OCI-LY1 (cell line): ENCODE data around the gene GNPTAB.
A peak's percentile ranks its signal among the peaks of the same experiment; 100 is the strongest.

Source experiments
- H2AFZ ChIP-seq: fragments of 200-600 bp; sonication (generic), shearing (Covaris generic); 2 replicates; pipeline ENCODE4 v1.6.0; 2014; ENCODE audit warnings: antibody characterized with exemption, mild to moderate bottlenecking, low read length
- H3F3A ChIP-seq: fragments of 200-600 bp; sonication (generic), shearing (Covaris generic); 2 replicates; pipeline ENCODE4 v1.6.0; 2014; ENCODE audit warnings: mild to moderate bottlenecking, antibody characterized with exemption, low read length, moderate library complexity; ENCODE audit not compliant: insufficient read depth
- H3K27ac ChIP-seq: fragments of 200-600 bp; sonication (generic); 2 replicates; pipeline ENCODE4 v1.5.1; 2014; ENCODE audit warnings: low read length, mixed run types, mild to moderate bottlenecking, low read depth; ENCODE audit not compliant: poor library complexity, severe bottlenecking
- H3K27me3 ChIP-seq: fragments of 200-600 bp; sonication (generic); 2 replicates; pipeline ENCODE4 v1.6.0; 2014; ENCODE audit warnings: antibody characterized with exemption, mild to moderate bottlenecking, low read length, moderate library complexity; ENCODE audit not compliant: insufficient read depth
- H3K36me3 ChIP-seq: fragments of 200-600 bp; sonication (generic); 2 replicates; pipeline ENCODE4 v1.6.1; 2014; ENCODE audit warnings: mild to moderate bottlenecking, antibody characterized with exemption, low read length, moderate library complexity, mixed read lengths; ENCODE audit not compliant: insufficient read depth
- H3K4me1 ChIP-seq: fragments of 200-600 bp; sonication (generic); 2 replicates; pipeline ENCODE4 v1.5.1; 2014; ENCODE audit warnings: mild to moderate bottlenecking, low read length, moderate library complexity; ENCODE audit not compliant: insufficient read depth, severe bottlenecking
- H3K4me2 ChIP-seq: fragments of 200-600 bp; sonication (generic), shearing (Covaris generic); 2 replicates; pipeline ENCODE4 v1.6.1; 2014; ENCODE audit warnings: low read length
- H3K4me3 ChIP-seq: fragments of 200-600 bp; sonication (generic); 2 replicates; pipeline ENCODE4 v1.5.1; 2014; ENCODE audit warnings: low read length, low read depth, mild to moderate bottlenecking, mixed read lengths; ENCODE audit not compliant: poor library complexity, severe bottlenecking
- H3K79me2 ChIP-seq: fragments of 200-600 bp; shearing (Covaris generic); 2 replicates; pipeline ENCODE4 v1.6.1; 2016; ENCODE audit warnings: mixed run types, low read length, mixed read lengths; ENCODE audit not compliant: insufficient read depth
- H3K9ac ChIP-seq: fragments of 200-600 bp; sonication (generic), shearing (Covaris generic); 2 replicates; pipeline ENCODE4 v1.6.1; 2014; ENCODE audit warnings: mild to moderate bottlenecking, low read length, mixed read lengths
- H3K9me2 ChIP-seq: fragments of 200-600 bp; sonication (generic), shearing (Covaris generic); 2 replicates; pipeline ENCODE4 v1.6.1; 2014; ENCODE audit warnings: low read depth, mild to moderate bottlenecking, low read length, mixed read lengths
- H3K9me3 ChIP-seq: fragments of 200-600 bp; shearing (Covaris generic); 2 replicates; pipeline ENCODE4 v1.6.1; 2014; ENCODE audit warnings: low read length, mixed read lengths
- H4K20me1 ChIP-seq: fragments of 200-600 bp; sonication (generic), shearing (Covaris generic); 2 replicates; pipeline ENCODE4 v1.6.0; 2016; ENCODE audit warnings: mild to moderate bottlenecking, low read length; ENCODE audit not compliant: insufficient read depth
- EZH2 ChIP-seq: fragments of 200-600 bp; sonication (generic), shearing (Covaris generic); IDR thresholded peaks from 2 replicates; pipeline ENCODE4 v1.8.0; 2017; ENCODE audit warnings: borderline replicate concordance, mixed run types, mild to moderate bottlenecking, antibody characterized with exemption, low read length, moderate library complexity, mixed read lengths
- TF ChIP-seq, protein P1 (sequence below): fragments of 200-600 bp; sonication (generic), shearing (Covaris generic); IDR thresholded peaks from 2 replicates; pipeline ENCODE4 v1.5.1; 2017; ENCODE audit warnings: mild to moderate bottlenecking, antibody characterized with exemption, low read length, moderate library complexity, mixed read lengths

GNPTAB gene

DNA sequence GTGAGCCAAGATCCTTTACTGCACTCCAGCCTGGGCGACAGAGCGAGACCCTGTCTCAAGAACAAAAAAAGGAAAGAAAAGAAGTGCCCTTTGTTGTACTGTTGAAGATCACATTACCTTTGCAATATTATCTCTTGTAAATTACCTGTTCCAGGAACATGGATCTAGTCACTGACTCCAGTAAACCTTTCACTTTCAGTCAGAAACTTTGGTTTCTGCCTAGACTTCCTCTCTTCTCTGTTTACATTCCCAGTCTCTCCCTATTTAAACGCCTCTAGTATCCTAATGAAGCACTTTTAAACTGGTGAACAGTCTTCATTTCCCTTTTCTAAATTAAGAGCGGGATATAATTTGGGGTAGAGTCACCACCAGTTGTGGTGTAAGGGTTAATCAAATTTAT, 120.5 kb downstream of the GNPTAB start:
- peaks cover 12% of the 10 kb centered on the region for H3K36me3 ChIP-seq
- no peaks in the 10 kb centered on the region for H3K9me3 ChIP-seq

DNA sequence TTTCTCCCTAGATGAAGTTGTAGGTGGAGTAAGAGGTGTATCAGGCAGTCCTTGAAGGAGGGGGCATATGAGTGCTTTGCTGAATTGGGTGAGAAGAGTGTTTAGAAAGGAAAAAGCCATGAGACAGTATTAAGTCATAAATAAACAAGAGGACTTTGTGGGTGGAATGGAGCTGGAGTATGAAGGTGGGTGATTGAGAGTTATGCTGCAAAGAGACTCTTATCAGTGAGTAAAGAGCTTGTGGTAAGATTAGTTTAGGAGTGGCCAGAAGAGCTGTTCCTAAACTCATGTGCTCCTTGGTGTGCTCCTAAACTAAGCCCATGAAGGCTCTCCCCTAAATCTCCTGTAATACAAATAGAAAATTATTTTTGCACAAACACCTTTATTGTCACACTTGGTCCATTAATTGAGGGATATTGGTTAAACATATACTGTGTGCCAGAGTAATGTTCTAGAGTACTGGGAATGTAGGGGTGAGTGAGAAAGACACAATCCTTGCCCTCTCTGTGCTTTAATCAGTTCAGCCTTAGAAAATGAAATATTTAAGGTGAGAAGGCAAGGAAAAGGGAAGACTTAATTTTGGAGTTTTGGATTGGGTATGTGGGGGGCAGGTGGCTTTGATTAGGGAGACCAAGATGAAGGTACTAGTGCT, 123.5 kb downstream of the GNPTAB start:
- Histone ChIP-seq H4K20me1 (no peaks in the 10 kb centered on the region), H3K4me3 (no peak overlapping the region), H3K9ac (no peak overlapping the region), H3K4me1 (peaks cover 29% of the 10 kb centered on the region), H2AFZ (no peak overlapping the region), H3K27ac (peak overlapping the region; percentile 20), H3K79me2 (peaks cover 84% of the 10 kb centered on the region), H3K9me2 (no peaks in the 10 kb centered on the region), H3K4me2 (peak overlapping the region; percentile 2; the same call in 1 of the 2 replicates), H3K27me3 (no peaks in the 10 kb centered on the region), H3K36me3 (peaks cover 12% of the 10 kb centered on the region), H3K9me3 (no peaks in the 10 kb centered on the region), H3F3A (no peaks in the 10 kb centered on the region)
- TF ChIP-seq, protein P1, sequence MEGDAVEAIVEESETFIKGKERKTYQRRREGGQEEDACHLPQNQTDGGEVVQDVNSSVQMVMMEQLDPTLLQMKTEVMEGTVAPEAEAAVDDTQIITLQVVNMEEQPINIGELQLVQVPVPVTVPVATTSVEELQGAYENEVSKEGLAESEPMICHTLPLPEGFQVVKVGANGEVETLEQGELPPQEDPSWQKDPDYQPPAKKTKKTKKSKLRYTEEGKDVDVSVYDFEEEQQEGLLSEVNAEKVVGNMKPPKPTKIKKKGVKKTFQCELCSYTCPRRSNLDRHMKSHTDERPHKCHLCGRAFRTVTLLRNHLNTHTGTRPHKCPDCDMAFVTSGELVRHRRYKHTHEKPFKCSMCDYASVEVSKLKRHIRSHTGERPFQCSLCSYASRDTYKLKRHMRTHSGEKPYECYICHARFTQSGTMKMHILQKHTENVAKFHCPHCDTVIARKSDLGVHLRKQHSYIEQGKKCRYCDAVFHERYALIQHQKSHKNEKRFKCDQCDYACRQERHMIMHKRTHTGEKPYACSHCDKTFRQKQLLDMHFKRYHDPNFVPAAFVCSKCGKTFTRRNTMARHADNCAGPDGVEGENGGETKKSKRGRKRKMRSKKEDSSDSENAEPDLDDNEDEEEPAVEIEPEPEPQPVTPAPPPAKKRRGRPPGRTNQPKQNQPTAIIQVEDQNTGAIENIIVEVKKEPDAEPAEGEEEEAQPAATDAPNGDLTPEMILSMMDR, result no peak
- no peak for TF ChIP-seq EZH2

More for the DNA sequence above, 120.5 kb downstream of the GNPTAB start:
- Histone ChIP-seq H3K27ac (peak overlapping the region; percentile 21), H3K9me2 (no peaks in the 10 kb centered on the region), H3K9ac (no peak overlapping the region), H3F3A (no peaks in the 10 kb centered on the region), H3K4me3 (no peak overlapping the region), H4K20me1 (no peaks in the 10 kb centered on the region), H3K79me2 (peaks cover 93% of the 10 kb centered on the region), H3K27me3 (no peaks in the 10 kb centered on the region), H3K4me2 (no peak overlapping the region), H2AFZ (no peak overlapping the region), H3K4me1 (peaks cover 27% of the 10 kb centered on the region)
- TF ChIP-seq, protein P1, result no peak
- TF ChIP-seq EZH2, result no peak

DNA sequence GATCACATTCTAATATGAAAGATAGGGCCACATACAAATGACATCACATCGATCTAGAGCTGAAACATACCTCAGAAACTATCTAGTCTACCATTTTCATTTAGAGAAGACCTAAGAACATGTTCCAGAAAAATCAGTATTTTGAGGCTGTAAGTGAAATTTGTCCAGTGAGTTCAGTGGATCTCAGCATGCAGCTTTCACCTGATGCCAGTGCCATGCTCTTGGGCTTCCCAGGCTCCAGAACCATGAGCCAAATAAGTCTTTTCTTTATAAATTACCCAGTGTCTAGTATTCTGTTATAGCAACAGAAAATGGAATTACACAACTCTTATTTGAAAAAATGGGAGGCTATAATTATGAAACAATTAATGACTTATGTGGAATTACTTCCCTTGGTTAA, 124.4 kb downstream of the GNPTAB start:
- Histone ChIP-seq H3F3A (no peaks in the 10 kb centered on the region), H3K4me1 (peaks cover 37% of the 10 kb centered on the region), H3K79me2 (peaks cover 84% of the 10 kb centered on the region), H3K27me3 (no peaks in the 10 kb centered on the region), H3K9ac (no peak overlapping the region), H3K9me3 (no peaks in the 10 kb centered on the region), H3K27ac (peak overlapping the region; percentile 2), H3K36me3 (peaks cover 12% of the 10 kb centered on the region), H4K20me1 (no peaks in the 10 kb centered on the region), H3K4me3 (no peak overlapping the region), H3K4me2 (no peak overlapping the region; the same call in 1 of the 2 replicates), H3K9me2 (no peaks in the 10 kb centered on the region), H2AFZ (no peak overlapping the region)
- TF ChIP-seq, protein P1, result no peak
- TF ChIP-seq EZH2, result no peak
